Lower leg skin (tissue), 4 donors: ENCODE data around the gene PPP1CC. TPM values are rescaled to one million over a fixed set of nuclear protein-coding genes. Genes with fewer than 3 reads are reported as not detected.

ENCODE experiments used
- DNase-seq, 2 donors: peaks; one replicate each; pipeline ENCODE4 v3.0.0-alpha.2; 2019; ENCODE audit warnings: low spot score in 2 of 2
- H3K4me3 ChIP-seq: fragments of 200-600 bp; sonication (generic); 2 replicates; pipeline ENCODE4 v1.5.1; 2017; ENCODE audit warnings: mild to moderate bottlenecking, low read depth; ENCODE audit not compliant: poor library complexity, severe bottlenecking
- POLR2A ChIP-seq, 2 donors: fragments of 450-650 bp; IDR thresholded peaks; one replicate each; pipeline ENCODE4 v1.6.1; 2016 to 2017; ENCODE audit warnings: antibody characterized with exemption in 2 of 2, mild to moderate bottlenecking in 1 of 2, moderate library complexity in 1 of 2
- WGBS, 2 donors: methylation state at CpG; one replicate each; pipeline ENCODE4 v1.1.5; 2018; 5-methylcytosine and 5-hydroxymethylcytosine counted together
- intact Hi-C: fragments of 100-400 bp; cut with DNase I; formaldehyde crosslinking; loops from one replicate; pipeline ENCODE4 v1.15.0; 2023; ENCODE audit warnings: low total_unique reads
- total RNA-seq, 4 donors: library from RNA; depleted of rRNA; stranded (reverse); fragments of >200 nt; gene quantifications; one replicate each; pipeline ENCODE4 v1.1.0, GENCODE V29; 2016
- TF ChIP-seq, protein P1 (sequence below), 3 donors: fragments of 450-650 bp; IDR thresholded peaks; one replicate each; pipeline ENCODE4 v1.5.1; 2016; ENCODE audit warnings: antibody characterized with exemption in 3 of 3, mild to moderate bottlenecking in 3 of 3, moderate library complexity in 2 of 3

The PPP1CC gene
- total RNA-seq, 4 donors from 2014 or later = 90.1 to 97.4 (median 91.3) TPM

DNA sequence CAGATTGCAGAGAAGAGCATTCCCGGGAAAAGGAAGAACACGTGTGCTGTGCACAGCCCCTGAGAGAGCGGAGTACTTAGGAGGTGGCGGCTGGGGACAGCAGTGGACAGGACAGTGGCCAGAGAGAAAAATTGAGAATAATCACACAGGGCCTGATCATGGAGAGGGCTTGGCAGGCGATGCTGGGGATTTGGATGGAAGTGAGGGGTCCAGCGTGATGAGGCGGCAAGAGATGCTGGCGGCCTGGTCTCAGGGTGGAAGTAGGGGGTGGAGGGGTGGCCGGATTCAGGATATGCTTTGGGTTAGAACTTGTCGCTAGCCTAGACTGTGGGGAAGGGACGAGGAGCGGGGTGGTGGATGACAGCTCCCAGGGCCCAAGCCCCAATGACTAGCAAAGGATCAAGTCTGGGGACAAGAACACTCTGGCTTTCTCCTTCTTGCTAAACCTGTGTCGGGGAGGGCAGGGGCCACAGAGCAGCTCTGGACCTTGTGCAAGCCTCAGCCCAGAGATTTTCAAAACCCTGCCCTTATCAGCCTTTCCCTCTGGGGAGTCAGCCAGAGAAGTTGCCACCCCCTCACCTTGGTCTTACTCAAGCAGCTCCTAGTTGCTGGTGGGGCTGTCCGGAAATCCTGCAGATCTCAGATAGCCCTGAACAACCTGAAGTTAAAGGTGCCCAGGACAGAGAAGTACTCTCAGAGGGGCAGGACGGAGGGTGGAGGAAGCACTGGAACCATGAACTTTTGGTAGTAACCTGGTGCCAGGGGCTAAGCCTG, 55.1 kb downstream of the PPP1CC start:
- TF ChIP-seq, protein P1, sequence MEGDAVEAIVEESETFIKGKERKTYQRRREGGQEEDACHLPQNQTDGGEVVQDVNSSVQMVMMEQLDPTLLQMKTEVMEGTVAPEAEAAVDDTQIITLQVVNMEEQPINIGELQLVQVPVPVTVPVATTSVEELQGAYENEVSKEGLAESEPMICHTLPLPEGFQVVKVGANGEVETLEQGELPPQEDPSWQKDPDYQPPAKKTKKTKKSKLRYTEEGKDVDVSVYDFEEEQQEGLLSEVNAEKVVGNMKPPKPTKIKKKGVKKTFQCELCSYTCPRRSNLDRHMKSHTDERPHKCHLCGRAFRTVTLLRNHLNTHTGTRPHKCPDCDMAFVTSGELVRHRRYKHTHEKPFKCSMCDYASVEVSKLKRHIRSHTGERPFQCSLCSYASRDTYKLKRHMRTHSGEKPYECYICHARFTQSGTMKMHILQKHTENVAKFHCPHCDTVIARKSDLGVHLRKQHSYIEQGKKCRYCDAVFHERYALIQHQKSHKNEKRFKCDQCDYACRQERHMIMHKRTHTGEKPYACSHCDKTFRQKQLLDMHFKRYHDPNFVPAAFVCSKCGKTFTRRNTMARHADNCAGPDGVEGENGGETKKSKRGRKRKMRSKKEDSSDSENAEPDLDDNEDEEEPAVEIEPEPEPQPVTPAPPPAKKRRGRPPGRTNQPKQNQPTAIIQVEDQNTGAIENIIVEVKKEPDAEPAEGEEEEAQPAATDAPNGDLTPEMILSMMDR (IDR thresholded peaks at IDR 0.05) = no peak
- no peak for TF ChIP-seq POLR2A (IDR thresholded peaks at IDR 0.05)
- no peak for DNase-seq
- H3K4me3 ChIP-seq = no peak overlapping the region
- WGBS, 2 donors = 92 to 96% methylated on average over 15 of the region's 15 CpGs
- intact Hi-C loops = no loop called here

- TF ChIP-seq POLR2A (IDR thresholded peaks at IDR 0.05) = no peak
- TF ChIP-seq, protein P1 (IDR thresholded peaks at IDR 0.05) = no peak
- intact Hi-C loops = no loop called here
- DNase-seq = no peak
- no peak overlapping the region for H3K4me3 ChIP-seq
- WGBS, 2 donors = 92 to 94% methylated on average over 3 of the region's 3 CpGs
Observed at GRCh38 chr12:110686294-110686903, 56.3 kb downstream of the PPP1CC start.

GRCh38 chr12:110684312-110684836, 58.3 kb downstream of the PPP1CC start:
- TF ChIP-seq, protein P1 (IDR thresholded peaks at IDR 0.05) = no peak
- TF ChIP-seq POLR2A (IDR thresholded peaks at IDR 0.05) = no peak
- H3K4me3 ChIP-seq = no peak overlapping the region
- intact Hi-C loops = no loop called here
- DNase-seq = no peak
- 73 to 81% methylated on average over 7 of the region's 7 CpGs for WGBS, 2 donors

DNA sequence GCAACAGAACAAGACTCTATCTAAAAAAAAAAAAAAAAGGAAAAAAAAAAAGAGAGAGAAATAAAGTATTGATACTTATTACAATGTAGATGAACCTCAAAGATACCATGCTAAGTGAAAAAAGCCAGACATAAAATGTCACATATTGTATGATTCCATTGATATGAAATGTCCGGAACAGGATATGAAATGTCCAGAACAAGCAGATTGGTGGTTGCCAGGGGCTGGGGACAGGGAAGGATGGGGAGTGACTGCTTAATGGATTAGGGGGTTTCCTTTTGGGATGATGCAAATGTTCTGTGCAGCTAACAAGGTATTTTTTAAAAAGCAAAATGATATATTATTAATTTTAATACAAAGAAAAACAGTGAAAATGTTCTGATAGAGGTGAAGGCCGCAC, 58.8 kb downstream of the PPP1CC start:
- no peak for TF ChIP-seq POLR2A (IDR thresholded peaks at IDR 0.05)
- TF ChIP-seq, protein P1 (IDR thresholded peaks at IDR 0.05) = no peak
- intact Hi-C loops = no loop called here
- no peak overlapping the region for H3K4me3 ChIP-seq
- 97 to 100% methylated on average over 2 of the region's 2 CpGs for WGBS, 2 donors
- no peak for DNase-seq

DNA sequence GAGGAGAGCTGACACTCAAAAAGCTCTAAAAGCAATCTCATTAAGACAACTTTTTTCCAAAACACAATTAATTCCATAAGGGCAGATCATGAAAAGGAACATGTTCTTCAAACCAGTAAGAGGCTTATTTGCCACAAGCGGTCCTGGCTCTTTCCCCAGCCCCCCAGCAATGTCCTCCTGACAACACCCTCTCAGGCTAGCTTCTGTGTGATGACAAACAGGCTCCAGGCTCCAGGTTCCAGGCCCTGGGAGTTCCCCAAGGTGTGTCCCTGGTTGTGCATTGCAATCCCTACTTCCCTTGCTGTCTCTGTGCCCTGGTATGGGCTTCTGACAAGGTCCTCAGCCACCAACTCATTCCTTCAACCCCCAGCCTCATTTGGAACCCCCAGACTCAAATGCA, 62.7 kb downstream of the PPP1CC start:
- no peak overlapping the region for H3K4me3 ChIP-seq
- no peak for DNase-seq
- intact Hi-C loops = no loop called here
- TF ChIP-seq, protein P1 (IDR thresholded peaks at IDR 0.05) = no peak
- TF ChIP-seq POLR2A (IDR thresholded peaks at IDR 0.05) = no peak
- WGBS, 2 donors = 19 to 38% methylated on average over 1 of the region's 1 CpG
